NCI-H1436 treated with DMSO at 0.1 percent for 48 hours (cell line): ENCODE measurements around the gene CDT1.

ENCODE experiments used
- DNase-seq: peaks from one replicate; lab custom pipeline; 2025; lab: John Stamatoyannopoulos, UW

Gene CDT1

DNA sequence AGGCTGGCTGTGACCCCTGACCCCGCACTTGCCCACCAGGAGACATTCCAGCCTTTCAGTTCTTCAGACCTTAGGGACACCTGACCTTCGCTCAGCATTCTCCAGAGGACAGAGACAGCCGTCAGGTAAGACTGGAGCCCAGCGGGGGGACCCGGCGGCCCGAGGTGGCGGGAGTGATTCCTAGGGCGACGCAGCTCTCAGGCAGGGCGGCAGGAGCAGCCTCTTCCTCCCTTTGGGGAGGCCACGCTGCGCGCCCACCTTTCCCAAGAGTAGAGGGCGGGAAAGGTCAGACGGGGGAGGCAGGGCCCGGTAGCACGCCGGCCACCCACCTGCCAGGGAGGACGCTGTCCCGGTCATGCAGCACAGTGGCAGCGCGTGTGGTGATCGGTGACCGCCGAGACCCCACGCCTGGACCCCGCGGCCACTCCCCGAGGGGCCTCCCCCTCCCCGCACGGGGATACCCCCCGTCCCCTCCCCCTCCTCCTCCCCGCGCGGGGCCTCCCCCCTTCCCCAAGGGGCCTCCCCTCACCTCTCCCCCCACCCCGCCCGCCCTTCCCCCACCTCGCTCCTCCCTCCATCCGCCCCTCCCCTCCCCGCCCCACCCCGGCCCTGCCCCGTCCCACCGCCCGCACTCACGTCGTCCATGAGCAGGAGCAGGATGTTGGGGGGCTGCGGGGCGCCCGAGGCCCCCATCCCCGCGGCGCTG, 52.7 kb downstream of the CDT1 start:
- no peak for DNase-seq

- peak; percentile 75 for DNase-seq
Measured at GRCh38 chr16:88856828-88857727, 53.5 kb downstream of the CDT1 start, which contains the start of the genes GALNS and TRAPPC2L. Gene GALNS, minus strand, starts transcription at chr16:88856947. Its CDS starts 70 bp downstream, at chr16:88856877. Gene TRAPPC2L, plus strand, starts transcription at chr16:88857127. Its CDS starts 24 bp downstream, at chr16:88857151.

DNA sequence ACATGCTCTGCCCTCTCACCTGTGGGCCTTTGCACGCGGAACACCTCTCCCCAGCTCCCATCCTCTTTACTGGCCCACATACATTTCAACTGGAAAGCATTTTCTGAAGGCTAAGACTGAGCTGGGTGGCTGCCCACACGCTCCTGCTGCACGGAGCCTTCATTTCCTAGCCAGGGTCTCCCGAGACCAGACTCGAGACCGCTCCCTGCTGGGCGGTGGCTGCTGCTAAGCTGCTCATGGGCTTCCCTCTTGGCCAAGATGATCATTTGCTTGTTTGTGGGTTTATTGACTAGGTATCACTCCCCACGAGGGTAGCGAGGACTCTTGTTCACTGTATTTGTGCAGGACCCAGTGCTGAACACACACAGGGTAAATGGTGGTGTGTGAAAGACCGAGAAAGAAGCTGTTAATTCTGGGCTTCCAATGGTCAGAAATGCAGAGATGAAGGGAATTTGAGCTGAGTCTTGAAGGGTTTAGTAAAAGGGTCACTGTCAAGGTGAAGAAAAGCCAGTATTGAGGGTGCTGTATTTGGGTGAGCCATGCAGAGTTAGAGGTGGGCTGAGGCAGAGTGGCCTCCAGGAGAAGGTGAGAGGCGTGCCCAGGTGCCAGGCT, 54.2 kb downstream of the CDT1 start:
- no peak for DNase-seq
